Inflammatory macrophage treated with lipopolysaccharide for 4 hours (primary cell): ENCODE data around the gene CLDN1.
"Not testable (repeated sequence)": the region's sequence is repeated elsewhere in the genome, so short reads cannot be mapped to it uniquely, and the experiment has no call there.

Experiments used
- DNase-seq: peaks from one replicate; pipeline ENCODE4 v3.0.0-alpha.2; 2020

The CLDN1 gene

DNA sequence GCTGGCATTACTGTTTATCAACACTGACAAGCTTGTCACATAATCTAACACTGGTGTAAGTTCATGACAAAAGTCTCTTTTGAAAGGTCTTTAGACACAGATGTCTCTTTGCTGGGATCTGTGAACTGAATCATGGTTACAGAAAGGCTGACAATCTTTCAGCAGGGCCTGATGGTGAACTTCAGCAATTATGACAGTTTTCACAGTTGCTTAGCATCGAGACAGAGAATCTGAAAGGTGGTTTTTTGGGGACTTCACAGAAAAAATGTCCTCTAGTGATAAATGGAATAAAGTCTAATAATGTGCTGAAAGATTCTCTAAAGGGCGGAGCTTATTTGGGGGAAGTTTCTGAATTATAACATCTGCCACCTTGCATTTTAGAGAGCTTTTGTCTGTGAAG lies 32.3 kb downstream of the CLDN1 start:
- no peak for DNase-seq

DNA sequence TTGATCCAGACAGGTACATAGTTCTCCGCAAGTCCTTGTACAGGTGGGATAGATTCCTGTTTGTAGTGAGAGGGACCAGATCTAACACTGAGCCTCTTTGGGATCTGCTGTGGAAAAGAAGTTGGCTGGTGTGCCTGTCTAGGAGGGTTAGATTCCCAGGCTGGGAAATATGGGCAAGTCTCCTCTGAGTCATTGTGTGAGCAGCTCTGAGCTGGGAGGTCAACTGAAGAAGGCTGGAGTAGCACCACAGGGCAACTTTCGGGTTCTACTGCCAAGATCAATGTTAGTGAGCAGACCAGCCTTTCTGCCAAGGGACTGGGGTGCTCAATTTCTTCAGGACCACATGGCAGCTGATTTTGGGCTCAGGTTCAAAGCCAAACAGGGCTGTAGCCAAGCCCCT lies 33.4 kb downstream of the CLDN1 start:
- DNase-seq: no peak

DNA sequence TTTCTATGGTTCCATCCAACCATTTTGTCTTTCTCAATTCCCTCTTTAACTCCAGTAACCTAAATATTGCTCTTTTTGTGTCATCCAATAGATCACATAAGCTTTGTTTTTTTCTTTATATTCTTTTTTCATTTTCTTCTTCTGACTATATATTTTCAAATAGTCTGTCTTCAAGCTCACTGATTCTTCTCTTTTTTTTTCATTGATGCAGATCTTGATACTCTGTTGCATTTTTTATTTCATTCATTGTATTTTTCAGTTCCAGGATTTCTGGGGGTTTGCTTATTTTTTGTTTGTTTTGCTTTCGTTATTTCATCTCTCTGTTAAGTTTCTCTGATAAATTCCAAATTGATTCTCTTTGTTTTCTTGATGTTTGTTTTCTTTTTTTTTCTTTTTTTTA lies 36.2 kb downstream of the CLDN1 start:
- no peak for DNase-seq

DNA sequence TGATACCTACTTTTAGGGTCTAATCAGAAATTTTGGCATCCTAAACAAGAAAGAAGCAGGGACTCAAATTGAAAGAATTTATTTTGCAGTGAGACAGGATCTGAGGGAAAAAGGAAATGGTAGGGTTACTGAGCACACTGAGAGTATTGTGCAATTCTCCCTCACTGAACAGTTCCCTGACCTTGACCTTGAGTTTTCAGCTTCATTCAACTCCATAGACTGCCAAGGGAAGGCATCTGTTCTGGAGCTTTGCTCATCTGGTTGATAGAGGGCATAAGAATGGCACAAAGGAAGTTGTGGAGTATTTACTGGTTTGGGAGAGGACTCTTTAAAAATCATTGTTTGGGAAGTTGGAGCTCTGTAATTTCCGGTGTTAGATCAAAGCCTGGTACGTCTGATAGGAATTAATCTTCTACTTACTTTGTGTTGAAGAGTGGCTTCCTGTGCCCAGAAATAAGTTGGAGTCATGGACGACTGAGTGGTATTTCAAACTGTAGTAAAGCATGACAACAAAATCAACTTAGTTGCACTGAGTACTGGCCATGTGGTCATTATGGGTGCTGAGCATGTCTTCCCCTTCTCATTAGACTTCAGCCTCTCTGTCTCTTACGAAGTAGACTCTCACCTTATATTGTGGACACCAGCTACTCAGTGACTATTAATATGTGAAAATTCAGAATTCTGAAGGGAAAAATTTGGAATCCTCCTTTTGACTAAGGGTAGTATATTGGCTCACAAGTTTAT lies 40.8 kb downstream of the CLDN1 start:
- DNase-seq: peak; percentile 13

DNA sequence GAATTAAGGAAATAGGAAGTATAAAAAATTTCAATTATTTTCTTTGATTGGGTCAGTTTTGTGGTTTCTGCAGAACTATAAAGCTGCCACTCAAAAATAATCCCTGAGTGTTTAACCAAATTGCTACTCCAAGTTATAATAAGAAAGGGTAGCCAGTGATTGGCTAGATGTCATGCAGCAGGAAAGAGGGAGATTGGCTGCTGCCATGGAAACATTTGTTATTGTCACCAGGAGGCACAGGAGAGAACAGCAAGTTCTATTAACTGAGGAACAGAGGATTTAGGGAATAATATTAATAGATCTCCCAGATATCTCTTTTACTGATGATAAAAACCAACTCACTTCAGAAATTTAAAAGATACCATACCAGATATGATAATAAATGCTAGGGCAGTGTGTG lies 42.6 kb downstream of the CLDN1 start:
- no peak for DNase-seq

DNA sequence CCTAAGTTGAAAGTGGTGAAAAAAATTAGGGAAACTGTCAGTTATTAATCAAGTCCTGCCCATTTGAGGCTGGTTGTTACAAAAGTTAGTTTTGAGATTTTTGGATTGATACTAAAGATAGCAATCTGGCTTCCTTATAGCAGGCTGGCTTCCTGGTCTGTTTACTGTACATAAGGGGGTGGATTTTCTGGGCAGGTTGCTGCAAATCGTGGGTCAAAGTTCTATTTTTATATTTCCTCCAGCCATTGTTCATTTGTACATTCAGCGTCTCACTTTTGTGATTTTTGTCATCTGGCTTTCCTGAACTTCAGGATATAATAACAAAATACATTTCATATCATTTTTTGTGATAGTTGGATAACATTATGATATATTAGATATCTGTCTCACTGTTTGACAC lies 49.5 kb downstream of the CLDN1 start:
- no peak for DNase-seq

DNA sequence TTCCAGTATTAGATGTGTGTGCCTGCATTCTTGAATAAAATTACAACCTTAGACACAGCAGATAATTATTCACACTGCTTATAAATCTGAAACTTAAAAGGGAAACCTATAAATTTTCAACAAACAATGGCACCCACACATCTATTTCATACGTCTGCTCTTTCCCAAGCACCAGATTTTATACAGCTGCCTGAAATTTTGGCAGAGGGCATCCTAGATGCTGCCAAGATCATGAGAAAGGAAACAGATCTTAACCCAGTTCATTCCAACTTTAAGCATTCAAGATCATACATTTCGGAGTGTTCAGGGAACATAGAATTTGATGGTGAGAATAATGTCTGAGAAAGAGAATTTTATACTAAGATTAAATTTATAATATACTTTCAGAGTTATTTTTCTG lies 53.1 kb downstream of the CLDN1 start:
- DNase-seq: no peak

DNA sequence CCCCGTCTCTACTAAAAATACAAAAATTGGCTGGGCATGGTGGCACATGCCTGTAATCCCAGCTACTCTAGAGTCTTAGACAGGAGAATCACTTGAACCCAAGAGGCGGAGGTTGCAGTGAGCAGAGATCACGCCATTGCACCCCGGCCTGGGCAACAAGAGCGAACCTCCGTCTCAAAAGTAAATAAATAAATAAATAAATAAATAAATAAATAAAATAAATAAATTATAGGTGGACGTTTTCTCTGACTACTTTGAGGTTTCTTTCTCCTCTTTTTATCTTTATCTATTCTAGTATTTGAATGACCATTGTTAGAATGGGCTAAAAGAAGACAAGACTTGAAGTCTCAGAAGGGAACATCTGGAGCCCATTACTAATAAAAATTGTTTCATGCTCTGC lies 54.8 kb downstream of the CLDN1 start:
- not testable (repeated sequence) for DNase-seq

DNA sequence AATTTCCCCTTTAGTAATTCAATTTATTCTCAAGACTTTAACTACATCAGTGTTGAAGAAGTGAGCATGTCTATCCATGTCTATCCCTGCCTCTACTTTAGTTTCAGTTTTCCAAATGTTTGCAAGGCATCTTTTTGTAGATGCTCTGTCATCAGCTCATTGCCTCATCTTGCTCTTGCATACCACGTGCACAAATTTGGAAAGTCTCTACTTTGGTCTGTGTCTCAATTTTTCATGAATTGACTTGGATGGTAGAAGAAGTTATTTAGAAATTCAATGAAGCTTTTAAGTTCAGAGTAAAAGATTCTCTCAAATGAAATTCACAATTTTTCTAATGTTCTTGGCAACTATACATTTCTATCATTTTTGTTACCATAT lies 55.3 kb downstream of the CLDN1 start:
- peak; percentile 52 for DNase-seq

DNA sequence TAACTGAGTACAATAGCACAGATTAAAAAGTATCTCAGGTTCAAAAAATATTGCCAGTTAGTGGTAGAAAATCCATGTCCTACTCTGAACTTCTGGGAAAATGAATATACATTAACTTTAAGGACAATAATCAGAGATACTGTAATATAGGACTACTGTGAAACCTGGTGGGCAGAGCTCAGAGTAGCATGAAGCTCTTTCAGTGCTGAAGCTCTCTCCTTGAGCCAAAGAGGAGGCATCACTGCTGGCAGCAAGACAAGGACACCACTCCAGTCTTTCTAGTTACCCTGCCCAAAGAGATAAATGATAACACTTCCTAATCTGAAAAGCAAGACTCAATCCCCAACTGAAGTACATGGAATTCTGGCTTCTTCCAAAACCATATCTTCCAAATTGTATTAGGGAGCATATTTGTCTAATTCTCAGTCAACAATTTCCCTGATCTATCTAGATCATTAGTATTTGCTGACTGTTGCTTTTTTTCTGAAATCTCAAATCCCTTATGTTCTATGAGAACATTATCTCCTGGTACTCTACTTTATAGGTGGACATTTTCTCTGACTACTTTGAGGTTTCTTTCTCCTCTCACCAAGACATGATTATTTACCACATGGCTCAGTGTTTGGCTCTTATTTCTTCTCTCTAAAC lies 55.9 kb downstream of the CLDN1 start:
- DNase-seq: no peak

DNA sequence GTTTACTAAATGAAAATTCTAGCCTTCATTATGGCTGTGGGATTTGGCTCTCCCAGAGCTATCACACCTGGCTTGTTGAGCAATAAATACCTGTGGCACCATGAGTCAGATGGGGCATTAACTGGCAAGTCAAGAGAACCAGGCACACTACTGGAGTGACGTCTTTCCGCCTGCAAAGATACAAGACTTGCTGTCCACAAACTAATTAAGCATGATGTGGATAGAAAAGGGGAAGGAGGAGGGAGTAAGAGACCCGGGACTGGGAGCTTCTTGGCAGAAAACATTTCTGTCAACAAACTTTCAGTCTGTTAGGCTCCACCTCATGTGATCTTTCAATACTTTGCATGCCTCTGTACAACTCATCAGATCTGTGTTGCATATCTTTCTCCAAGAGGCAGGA lies 56.5 kb downstream of the CLDN1 start:
- DNase-seq: no peak

DNA sequence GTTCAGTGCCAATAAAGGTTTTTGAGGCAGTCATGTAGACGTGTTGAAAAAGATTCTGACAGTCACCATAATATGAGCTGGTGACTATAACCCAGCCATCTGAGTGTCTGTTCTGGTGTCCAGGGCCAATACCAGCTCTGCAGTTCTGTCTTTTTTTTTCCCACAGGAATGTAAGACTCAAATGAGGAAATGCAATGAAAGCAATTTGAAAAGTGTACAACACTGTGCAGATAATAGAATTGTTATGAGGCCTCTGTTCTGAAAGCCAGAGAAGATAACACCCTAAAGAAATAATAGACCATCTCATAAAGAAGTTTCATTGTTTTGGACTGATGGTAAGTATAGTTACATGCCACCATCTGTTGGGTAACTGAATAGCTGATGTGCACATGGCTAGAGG lies 57.1 kb downstream of the CLDN1 start:
- DNase-seq: no peak

DNA sequence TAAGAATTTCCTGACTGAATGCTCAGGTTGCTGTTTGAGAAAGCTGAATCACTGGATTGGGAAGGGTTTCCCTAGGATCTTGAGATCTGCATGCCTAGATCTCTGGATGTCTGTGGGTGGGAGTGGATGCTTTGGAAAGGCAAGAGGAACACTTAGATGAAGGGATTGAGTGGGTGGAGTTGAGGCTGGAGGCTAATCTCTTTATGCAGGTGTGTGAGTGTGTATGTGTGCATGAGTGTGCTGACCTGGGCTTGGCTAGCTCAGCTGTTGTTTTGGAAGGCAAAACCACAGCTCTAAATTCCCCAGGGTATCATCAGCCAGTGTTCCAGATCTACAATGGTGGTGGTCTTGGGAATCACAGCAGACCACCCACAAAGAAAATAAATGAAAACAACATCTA lies 60.5 kb downstream of the CLDN1 start:
- DNase-seq: no peak

DNA sequence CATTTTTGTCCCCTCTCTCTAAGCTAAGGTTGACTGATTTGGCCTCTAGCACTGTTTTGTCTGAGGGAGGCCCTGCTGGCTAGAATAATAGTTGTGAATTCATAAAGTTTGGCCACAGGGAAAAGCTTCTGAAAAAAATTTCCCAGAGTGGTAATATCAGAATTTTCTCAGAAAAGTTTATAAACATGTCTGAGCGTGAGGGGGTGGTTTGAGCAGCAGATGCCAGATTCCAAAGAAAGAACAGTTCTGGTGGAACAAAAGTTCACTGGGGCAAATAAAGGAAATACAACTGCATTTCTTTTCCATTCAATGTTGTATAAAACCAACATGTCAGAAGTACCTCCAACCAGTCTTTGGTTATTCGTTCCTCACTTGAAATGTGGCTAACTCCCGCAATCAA lies 61.2 kb downstream of the CLDN1 start:
- no peak for DNase-seq

DNA sequence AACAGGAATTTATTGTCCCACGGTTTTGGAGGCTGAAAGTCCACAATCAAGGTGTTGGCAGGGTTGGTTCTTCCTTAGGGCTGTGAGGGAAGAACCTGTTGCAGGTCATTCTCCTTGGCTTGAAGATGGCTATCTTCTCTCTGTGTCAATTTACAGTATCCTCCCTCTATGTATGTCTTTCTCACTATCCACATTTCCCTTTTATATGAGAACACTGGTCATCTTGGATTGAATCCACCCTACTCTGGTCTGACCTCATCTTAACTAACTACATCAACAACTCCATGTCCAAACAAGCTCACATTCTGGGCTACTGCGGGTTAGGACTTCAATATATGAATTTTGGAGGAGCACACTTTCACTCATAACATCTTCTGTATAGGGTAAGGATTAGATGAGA lies 61.9 kb downstream of the CLDN1 start:
- no peak for DNase-seq

DNA sequence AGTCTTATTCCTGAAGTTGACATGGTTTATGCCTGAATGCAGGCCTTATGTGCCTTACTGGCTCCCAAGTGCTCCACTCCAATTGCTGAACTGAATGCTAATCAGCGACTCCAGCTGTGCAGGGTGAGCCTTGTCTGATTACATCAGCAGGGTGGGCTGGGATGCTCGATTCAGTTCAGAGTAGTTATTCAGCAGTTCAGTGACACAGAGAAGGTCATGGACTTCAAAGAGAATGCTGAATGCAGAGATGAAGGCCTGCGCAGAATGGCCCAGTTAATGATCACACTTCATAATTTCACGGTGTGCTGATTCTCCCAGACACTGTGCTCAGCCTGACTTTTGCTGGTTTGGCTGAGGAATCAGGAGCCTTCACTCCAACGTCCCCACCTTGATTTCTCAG lies 63.6 kb downstream of the CLDN1 start:
- DNase-seq: no peak
